ENCODE data around the gene TRO. TPM values are rescaled to one million over a fixed set of nuclear protein-coding genes. Genes with fewer than 3 reads are reported as not detected.

The TRO gene
- total and polyA plus RNA-seq, 9 of the 15 experiments (the other 6 are each of a cell fraction or from before 2014, with no cell fraction given): 0.18 to 1.7 (median 0.41) TPM

- no peak for FAIRE-seq
- ATAC-seq: no peak
- peaks cover 0 to 9% of the 10 kb centered on the region in 2 experiments; a peak in 1 of 5 replicates for H3K27me3 ChIP-seq (ENCODE audit: control insufficient read depth in 2 of 2, insufficient read depth in 2 of 2, low read length in 2 of 2)
- H3K9me3 ChIP-seq (replicated peaks; ENCODE audit: control insufficient read depth, insufficient read depth, low read depth, low read length): no peaks in the 10 kb centered on the region
- H3K79me2 ChIP-seq (ENCODE audit: control insufficient read depth, insufficient read depth, low read length): no peaks in the 10 kb centered on the region
- H3K4me1 ChIP-seq (replicated peaks in 1 of 2; ENCODE audit: control insufficient read depth in 2 of 2, insufficient read depth in 2 of 2, low read length in 2 of 2): peaks cover 0 to 5% of the 10 kb centered on the region in 2 experiments; a peak in 1 of 5 replicates
- BruUV-seq (replicated peaks): no TSS peak
- H3K9ac ChIP-seq (ENCODE audit: insufficient read depth in 1 of 2, low read depth in 2 of 2, low read length in 2 of 2): no peak overlapping the region
- in situ Hi-C loops (cut with MboI) (no loop called here), intact Hi-C loops (cut with micrococcal nuclease) (no loop called here)
- no peaks in the 10 kb centered on the region for H3K9me1 ChIP-seq (ENCODE audit: control insufficient read depth, insufficient read depth, low read length)
- H3K4me2 ChIP-seq (ENCODE audit: insufficient read depth, low read length): no peak overlapping the region
- H3K36me3 ChIP-seq (ENCODE audit: control insufficient read depth, insufficient read depth, low read length): no peaks in the 10 kb centered on the region
- no peak overlapping the region for H3K4me3 ChIP-seq
- ChIA-PET POLR2A (interaction anchor here (0.6 kb wide), 1 partner anchor 520 kb away, joined by 3 read pairs; no protein-coding TSS in a partner anchor), CTCF (ENCODE audit: low intra/inter-chr PET ratio) (no interaction called here)
- no peak overlapping the region for H2AFZ ChIP-seq (ENCODE audit: low read depth, low read length)
- TF ChIP-seq, protein P1, sequence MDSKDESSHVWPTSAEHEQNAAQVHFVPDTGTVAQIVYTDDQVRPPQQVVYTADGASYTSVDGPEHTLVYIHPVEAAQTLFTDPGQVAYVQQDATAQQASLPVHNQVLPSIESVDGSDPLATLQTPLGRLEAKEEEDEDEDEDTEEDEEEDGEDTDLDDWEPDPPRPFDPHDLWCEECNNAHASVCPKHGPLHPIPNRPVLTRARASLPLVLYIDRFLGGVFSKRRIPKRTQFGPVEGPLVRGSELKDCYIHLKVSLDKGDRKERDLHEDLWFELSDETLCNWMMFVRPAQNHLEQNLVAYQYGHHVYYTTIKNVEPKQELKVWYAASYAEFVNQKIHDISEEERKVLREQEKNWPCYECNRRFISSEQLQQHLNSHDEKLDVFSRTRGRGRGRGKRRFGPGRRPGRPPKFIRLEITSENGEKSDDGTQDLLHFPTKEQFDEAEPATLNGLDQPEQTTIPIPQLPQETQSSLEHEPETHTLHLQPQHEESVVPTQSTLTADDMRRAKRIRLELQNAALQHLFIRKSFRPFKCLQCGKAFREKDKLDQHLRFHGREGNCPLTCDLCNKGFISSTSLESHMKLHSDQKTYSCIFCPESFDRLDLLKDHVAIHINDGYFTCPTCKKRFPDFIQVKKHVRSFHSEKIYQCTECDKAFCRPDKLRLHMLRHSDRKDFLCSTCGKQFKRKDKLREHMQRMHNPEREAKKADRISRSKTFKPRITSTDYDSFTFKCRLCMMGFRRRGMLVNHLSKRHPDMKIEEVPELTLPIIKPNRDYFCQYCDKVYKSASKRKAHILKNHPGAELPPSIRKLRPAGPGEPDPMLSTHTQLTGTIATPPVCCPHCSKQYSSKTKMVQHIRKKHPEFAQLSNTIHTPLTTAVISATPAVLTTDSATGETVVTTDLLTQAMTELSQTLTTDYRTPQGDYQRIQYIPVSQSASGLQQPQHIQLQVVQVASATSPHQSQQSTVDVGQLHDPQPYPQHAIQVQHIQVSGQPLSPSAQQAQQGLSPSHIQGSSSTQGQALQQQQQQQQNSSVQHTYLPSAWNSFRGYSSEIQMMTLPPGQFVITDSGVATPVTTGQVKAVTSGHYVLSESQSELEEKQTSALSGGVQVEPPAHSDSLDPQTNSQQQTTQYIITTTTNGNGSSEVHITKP (IDR thresholded peaks at IDR 0.05; ENCODE audit: partially characterized antibody): peak; percentile 34
- TF ChIP-seq NUFIP1 (IDR thresholded peaks at IDR 0.05; ENCODE audit: partially characterized antibody): no peak
- TF ChIP-seq DACH1 (IDR thresholded peaks at IDR 0.05; ENCODE audit: partially characterized antibody): no peak
- TF ChIP-seq HNRNPK (IDR thresholded peaks at IDR 0.05; ENCODE audit: low read depth, low read length, poor library complexity, severe bottlenecking): no peak
- no peak for DNase-seq (ENCODE audit: extremely low read depth in 1 of 4, low spot score in 3 of 4)
- no peaks in the 10 kb centered on the region; the same call in 1 of the 2 replicates for H4K20me1 ChIP-seq (replicated peaks; ENCODE audit: control insufficient read depth, insufficient read depth, low read length)
- WGBS (ENCODE audit: insufficient coverage, low coverage, missing lambda C conversion rate): 22% methylated on average over 4 of the region's 8 CpGs
- no peak overlapping the region for H3K27ac ChIP-seq (ENCODE audit: extremely low read depth, low read depth, low read length)
Observed at GRCh38 chrX:54950730-54951375, 30.2 kb downstream of the TRO start.

All from K562 (cell line).